HG03066 (cell line): ENCODE results near the gene NCS1.
"Not testable (repeated sequence)": the region's sequence is repeated elsewhere in the genome, so short reads cannot be mapped to it uniquely, and the experiment has no call there.

Source experiments
- ATAC-seq: cut with Tn5 transposase; IDR thresholded peaks from one replicate; pipeline ENCODE4 v1.9.1; 2021; ENCODE audit warnings: low read depth; ENCODE audit not compliant: unreplicated experiment

NCS1 gene

DNA sequence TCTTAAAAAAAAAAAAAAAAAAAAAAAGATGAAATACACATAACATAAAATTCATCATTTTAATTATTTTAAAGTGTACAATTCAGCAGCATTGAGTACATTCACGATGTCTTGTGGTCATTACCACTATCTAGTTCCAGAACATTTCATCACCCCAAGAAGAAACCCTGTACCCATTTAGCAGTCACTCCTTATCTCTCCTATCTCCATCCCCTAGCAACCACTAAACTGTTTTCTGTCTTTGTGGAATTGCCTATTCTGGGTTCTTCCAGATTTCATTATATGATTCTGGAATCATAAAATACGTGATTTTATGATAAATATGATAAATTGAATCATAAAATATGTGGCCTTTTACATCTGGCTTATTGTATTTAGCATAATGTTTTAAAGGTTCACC is 84.4 kb downstream of the NCS1 start:
- no peak for ATAC-seq

DNA sequence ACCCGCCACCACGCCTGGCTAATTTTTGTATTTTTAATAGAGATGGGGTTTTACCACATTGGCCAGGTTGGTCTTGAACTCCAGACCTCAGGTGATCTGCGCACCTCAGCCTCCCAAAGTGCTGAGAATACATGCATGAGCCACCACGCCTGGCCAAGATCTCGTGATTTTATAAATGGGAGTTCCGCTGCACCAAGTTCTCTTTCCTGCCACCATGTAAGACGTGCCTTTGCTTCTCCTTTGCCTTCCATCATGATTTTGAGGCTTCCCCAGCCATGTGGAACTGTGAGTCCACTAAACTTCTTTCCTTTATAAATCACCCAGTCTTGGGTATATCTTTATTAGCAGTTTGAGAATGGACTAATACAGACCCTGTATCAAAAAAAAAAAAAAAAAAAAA is 85.9 kb downstream of the NCS1 start:
- ATAC-seq = not testable (repeated sequence)

DNA sequence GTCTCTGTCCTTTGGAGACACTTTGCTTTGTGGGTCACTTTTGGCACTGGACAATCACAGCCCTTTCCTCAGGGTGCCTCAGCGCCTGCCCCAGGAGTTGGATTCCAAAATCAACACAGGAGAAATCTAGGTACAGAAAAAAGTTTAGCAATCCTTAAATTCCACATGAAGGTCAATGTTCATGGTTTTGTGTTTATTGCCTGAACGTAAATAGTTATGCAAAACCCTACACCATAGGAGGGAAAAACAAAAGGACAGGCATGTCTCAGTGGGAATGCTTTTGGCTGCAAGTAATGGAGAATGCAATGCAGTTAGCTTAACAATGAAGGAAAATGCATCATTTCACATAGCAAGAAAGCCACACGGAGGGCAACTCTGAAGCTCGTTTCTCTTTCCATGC is 86.8 kb downstream of the NCS1 start:
- ATAC-seq = no peak

DNA sequence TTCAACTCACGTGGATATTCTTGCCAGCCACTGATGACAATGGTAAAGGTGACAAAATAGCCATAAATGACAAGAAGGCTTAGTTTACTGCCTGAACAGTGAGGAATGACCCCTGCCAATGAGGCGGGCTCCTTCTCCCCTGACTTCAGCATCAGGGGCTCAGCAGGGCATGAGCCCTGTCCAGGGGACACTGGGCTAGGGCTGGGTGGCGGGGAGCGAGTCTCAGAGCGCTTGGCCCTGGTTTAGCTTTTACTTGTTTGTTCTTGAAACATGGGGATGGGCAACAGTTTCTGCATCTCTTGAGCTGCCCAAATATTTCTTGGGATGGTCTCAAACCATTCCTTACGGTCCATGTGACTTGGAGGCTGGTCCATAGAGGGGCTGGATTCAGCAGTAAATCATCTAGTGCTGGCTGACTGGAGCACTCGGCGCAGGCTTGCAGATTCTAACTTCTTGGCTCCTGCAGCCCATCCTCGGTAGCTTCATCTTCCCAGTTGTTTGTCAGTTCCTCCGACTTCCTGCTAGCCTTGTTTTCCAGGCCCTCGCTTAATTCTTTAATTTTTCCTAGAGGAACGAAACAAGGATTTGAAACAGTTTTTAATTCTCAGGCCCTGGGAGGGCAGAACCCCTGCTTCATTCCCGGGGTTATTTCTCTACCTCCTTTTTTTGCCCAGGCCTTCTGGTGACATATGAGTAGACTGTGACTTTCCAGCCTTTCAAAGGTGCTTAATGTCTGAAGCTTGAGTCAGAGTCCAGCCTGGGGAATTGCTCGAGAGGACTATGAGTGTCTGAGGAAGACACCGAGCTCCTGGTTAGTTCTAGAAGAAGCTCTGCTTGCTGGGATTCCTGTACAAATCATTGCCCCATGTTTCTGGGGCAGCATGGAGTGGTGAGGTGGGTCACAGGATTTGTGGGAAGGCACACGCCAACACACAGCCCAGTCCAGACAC is 88.9 kb downstream of the NCS1 start:
- ATAC-seq = no peak

GRCh38 chr9:130262061-130262745 is 90.0 kb downstream of the NCS1 start:
- ATAC-seq = no peak

- no peak for ATAC-seq
Observed at GRCh38 chr9:130262771-130263170, 90.6 kb downstream of the NCS1 start.

GRCh38 chr9:130263601-130264413 is 91.6 kb downstream of the NCS1 start:
- ATAC-seq = no peak

- ATAC-seq = no peak
Observed at GRCh38 chr9:130264414-130265350, 92.5 kb downstream of the NCS1 start.

DNA sequence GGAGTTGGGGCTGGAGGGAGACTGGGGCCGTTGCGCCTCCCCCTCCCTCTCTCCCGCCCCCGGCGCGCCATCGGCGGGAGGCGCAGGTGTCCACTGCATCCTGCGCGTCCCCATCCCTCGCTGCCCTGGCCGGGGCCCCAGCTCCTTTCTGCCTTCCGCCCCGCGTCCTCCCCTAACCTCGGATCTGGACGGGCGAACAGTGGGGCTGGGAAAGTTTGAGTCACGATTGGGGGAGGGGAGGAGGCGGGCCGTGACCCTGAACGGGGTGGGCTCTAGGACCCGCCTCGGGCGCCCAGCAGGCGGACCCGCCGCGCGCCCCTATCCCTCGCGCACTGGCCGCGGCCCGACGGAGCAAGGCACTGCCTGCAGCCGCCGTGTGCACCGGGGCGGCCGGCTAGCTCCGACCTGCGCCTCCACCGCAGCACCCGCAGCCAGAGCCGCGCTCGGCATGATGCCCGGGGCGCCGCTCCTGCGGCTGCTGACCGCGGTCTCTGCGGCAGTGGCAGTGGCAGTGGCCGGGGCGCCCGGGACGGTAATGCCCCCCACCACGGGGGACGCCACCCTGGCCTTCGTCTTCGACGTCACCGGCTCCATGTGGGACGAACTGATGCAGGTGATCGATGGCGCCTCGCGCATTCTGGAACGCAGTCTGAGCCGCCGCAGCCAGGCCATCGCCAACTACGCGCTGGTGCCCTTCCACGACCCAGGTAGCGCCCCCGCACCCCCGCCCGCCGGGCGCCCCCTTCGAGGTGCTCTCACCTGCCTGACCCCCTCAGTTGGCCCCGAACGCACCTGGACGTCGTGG is 93.4 kb downstream of the NCS1 start, which contains the start of gene HMCN2:
Gene HMCN2 (plus strand): TSS at position 330 of the 805 bp plus-strand sequence. CDS start 119 bp downstream, at position 449.
- ATAC-seq = no peak

GRCh38 chr9:130266236-130267098 is 94.3 kb downstream of the NCS1 start:
- ATAC-seq = no peak

DNA sequence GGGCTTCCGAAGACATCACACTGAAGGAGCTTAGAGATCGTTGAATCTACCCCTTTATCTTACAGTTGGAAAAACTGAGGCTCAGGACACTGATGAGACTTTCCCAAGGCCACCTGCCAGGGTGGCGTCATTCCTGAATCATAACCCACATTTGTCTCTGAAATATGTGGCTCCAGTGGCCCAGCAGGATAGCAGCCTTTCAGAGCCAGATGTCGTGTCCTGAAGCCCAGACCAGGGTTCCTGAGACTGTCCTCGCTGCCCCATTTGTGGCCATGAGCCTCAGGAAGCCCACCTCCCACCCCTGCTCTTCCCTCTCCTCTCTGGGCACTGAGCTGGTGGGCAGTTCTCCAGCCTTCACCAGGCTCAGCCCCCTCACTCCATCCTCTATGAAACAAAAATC is 95.7 kb downstream of the NCS1 start:
- ATAC-seq = no peak

DNA sequence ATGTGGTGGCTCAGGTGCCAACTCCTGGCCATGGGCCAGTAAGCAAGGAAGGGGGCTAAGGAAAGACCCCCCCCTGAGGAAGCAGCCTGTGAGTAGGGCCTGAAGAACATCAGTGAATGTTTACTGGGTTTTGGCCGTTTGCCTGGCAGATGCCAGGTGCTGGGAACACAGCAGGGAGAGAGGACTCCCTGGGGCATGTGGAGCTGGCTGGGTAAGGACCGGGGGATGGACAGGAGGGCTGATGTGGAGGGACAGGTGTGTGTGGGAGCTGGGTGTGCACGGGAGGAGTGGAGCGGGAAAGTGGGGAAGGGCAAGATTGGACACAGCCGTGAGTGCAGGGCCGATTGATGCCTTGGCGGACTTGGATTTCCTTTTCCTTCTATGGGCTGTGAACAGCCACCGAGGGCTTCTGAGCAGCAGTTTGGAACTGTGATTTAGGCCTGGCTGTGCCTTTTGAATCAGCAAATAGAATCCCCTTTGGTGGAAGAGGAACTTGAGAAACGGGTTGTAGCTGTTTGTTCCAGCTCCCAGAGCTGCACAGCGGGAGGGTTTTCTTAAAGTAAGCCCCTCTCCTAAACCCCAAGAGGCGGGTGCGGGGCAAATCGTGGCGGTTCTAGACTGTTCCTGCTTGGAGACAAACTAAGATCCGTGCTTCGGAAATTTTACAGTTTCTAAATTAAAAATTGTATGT is 96.5 kb downstream of the NCS1 start:
- ATAC-seq = no peak

GRCh38 chr9:130271473-130271872 is 99.3 kb downstream of the NCS1 start:
- ATAC-seq = no peak

DNA sequence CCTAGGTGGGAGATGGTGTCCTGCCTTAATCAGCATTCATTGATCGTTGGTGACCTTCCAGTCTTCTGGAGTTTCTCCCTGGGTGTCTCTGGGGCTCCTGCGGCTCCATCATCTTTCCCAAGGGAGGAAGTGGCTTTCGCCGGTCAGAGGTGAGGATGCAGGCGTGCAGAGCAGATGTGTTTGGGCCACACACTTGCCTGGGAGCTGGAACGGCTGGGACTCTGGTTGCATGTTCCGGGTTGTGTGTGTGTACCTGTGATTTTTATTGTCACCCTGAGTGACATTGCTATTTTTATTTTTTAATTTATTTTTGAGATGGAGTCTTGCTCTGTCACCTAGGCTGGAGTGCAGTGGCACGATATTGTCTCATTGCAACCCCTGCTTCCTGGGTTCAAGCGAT is 103.0 kb downstream of the NCS1 start:
- ATAC-seq = no peak

- no peak for ATAC-seq
Observed at GRCh38 chr9:130276121-130276520, 103.9 kb downstream of the NCS1 start.

DNA sequence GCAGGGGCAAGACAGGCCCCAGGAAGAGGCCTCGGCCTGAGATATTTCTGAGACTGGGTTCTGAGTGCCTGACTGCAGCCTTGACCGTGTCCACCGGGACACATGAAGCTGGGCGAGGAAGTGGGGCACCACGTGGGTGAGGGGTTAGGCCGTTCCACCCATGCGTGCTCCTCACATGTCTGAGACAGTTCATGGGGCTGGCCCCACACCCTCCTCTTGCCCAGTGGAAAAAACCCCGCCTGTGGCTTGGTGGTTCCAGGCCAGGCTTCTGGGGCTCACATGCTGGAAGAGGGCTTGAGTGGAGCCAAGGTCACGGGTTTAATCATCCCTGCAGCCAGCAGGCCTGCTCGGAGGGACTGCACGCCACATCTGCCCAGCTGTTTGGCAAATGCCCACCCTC is 104.8 kb downstream of the NCS1 start:
- ATAC-seq = no peak

GRCh38 chr9:130277525-130277924 is 105.3 kb downstream of the NCS1 start:
- not testable (repeated sequence) for ATAC-seq
